H1 (cell line): Measurements from ENCODE around the gene AIRE. TPM values are rescaled to one million over a fixed set of nuclear protein-coding genes. Genes with fewer than 3 reads are reported as not detected.

Experiments used
- ATF3 ChIP-seq: IDR thresholded peaks from 2 replicates; pipeline ENCODE4 v1.6.1; 2011; ENCODE audit warnings: low read depth, mild to moderate bottlenecking, low read length; ENCODE audit not compliant: insufficient read depth
- BACH1 ChIP-seq: IDR thresholded peaks from 2 replicates; pipeline ENCODE4 v1.6.1; 2012; ENCODE audit warnings: low read length, improper control_type of control experiment
- BCL11A ChIP-seq, 2 experiments: IDR thresholded peaks; one replicate each; pipeline ENCODE4 v1.6.1; 2011; ENCODE audit warnings: low read depth in 2 of 2, low read length in 2 of 2, mild to moderate bottlenecking in 2 of 2
- CBX8 ChIP-seq: fragments of 300-800, 300-1000 bp; sonication (generic); IDR thresholded peaks from 2 replicates; pipeline ENCODE4 v1.7.1; 2016; ENCODE audit warnings: low read depth, low read length, borderline replicate concordance
- CEBPB ChIP-seq: IDR thresholded peaks from 2 replicates; pipeline ENCODE4 v1.6.1; 2012; ENCODE audit warnings: low read depth, low read length
- CREB1 ChIP-seq: IDR thresholded peaks from 2 replicates; pipeline ENCODE4 v1.6.1; 2012; ENCODE audit warnings: inconsistent platforms
- CTCF ChIP-seq, 3 experiments: IDR thresholded peaks; 1 replicate in 2 of 3; 2 replicates in 1 of 3; pipeline versions ENCODE4 v1.5.1 to v1.6.1; 2011; ENCODE audit warnings: low read length in 3 of 3, mild to moderate bottlenecking in 3 of 3, inconsistent platforms in 2 of 3, low read depth in 1 of 3, moderate library complexity in 1 of 3; ENCODE audit not compliant: insufficient read depth in 1 of 3; ENCODE audit errors: control extremely low read depth in 1 of 3
- GABPA ChIP-seq: IDR thresholded peaks from 2 replicates; pipeline ENCODE4 v1.6.1; 2011; ENCODE audit warnings: mild to moderate bottlenecking, low read length, moderate library complexity, borderline replicate concordance; ENCODE audit not compliant: insufficient read depth
- HDAC2 ChIP-seq, 2 experiments: fragments of 300-600 bp in 1 of 2; sonication (generic) in 1 of 2; IDR thresholded peaks; 2 replicates each; pipeline ENCODE4 v1.6.1; 2011 to 2012; ENCODE audit warnings: low read depth in 2 of 2, low read length in 2 of 2, mild to moderate bottlenecking in 2 of 2, moderate library complexity in 2 of 2, borderline replicate concordance in 1 of 2, inconsistent platforms in 1 of 2
- MAX ChIP-seq: IDR thresholded peaks from 2 replicates; pipeline ENCODE4 v1.6.1; 2012; ENCODE audit warnings: inconsistent platforms
- NRF1 ChIP-seq: IDR thresholded peaks from 2 replicates; pipeline ENCODE4 v1.6.1; 2011; ENCODE audit warnings: mild to moderate bottlenecking, low read depth, low read length, improper control_type of control experiment
- POLR2A ChIP-seq, 2 experiments: IDR thresholded peaks; 1 replicate in 1 of 2; 2 replicates in 1 of 2; pipeline ENCODE4 v1.6.1; 2011; ENCODE audit warnings: low read depth in 2 of 2, low read length in 2 of 2, mild to moderate bottlenecking in 2 of 2; ENCODE audit errors: control extremely low read depth in 1 of 2
- POLR2AphosphoS5 ChIP-seq: IDR thresholded peaks from 2 replicates; pipeline ENCODE4 v1.6.1; 2011; ENCODE audit warnings: low read depth, low read length
- RAD21 ChIP-seq, 2 experiments: IDR thresholded peaks in 1 of 2; conservative IDR thresholded peaks in 1 of 2; 2 replicates each; pipeline ENCODE4 v1.6.1; 2011; ENCODE audit warnings: low read depth in 2 of 2, low read length in 2 of 2, improper control_type of control experiment in 1 of 2, inconsistent platforms in 1 of 2, mild to moderate bottlenecking in 1 of 2, moderate library complexity in 1 of 2
- SAP30 ChIP-seq: fragments of 300-600 bp; sonication (generic); IDR thresholded peaks from 2 replicates; pipeline ENCODE4 v1.7.1; 2012; ENCODE audit warnings: low read length, moderate library complexity, mild to moderate bottlenecking, inconsistent platforms; ENCODE audit not compliant: insufficient read depth, insufficient replicate concordance
- SIN3A ChIP-seq, 2 experiments: IDR thresholded peaks in 1 of 2; conservative IDR thresholded peaks in 1 of 2; 2 replicates each; pipeline ENCODE4 v1.6.1; 2011 to 2012; ENCODE audit warnings: low read length in 2 of 2, improper control_type of control experiment in 1 of 2, low read depth in 1 of 2, mild to moderate bottlenecking in 1 of 2
- SP1 ChIP-seq: IDR thresholded peaks from 2 replicates; pipeline ENCODE4 v1.6.1; 2011; ENCODE audit warnings: low read depth, low read length
- SRF ChIP-seq: IDR thresholded peaks from 2 replicates; pipeline ENCODE4 v1.6.1; 2011; ENCODE audit warnings: mild to moderate bottlenecking, low read depth, low read length, moderate library complexity
- TAF1 ChIP-seq: IDR thresholded peaks from 2 replicates; pipeline ENCODE4 v1.6.1; 2011; ENCODE audit warnings: mild to moderate bottlenecking, low read depth, low read length
- polyA plus RNA-seq, 7 experiments: library from polyadenylated mRNA; depleted of rRNA in 3 of 7; stranded (reverse) in 5 of 7; unstranded in 2 of 7; fragments of >200 nt in 5 of 7; fragments of 200-250 nt in 2 of 7; gene quantifications; 1 replicate in 5 of 7; 2 replicates in 1 of 7; 4 replicates in 1 of 7; pipeline versions ENCODE4 v1.2.1 to v1.2.3, GENCODE V29; 2011 to 2013; ENCODE audit warnings: missing spikeins in 2 of 7, mixed read lengths in 2 of 7
- total RNA-seq: library from RNA; stranded (reverse); fragmentation: NEBNext Ultra II Directional; extraction: Animal tissue kit (Norgen Biotek cat#: 25700); gene quantifications from 2 replicates; pipeline ENCODE4 v1.2.1, GENCODE V29; 2021

Gene AIRE
- total and polyA plus RNA-seq, 2 of the 8 experiments (the other 6 are each of a cell fraction or from before 2014, with no cell fraction given), result 0.09 TPM; not detected in 1

- TF ChIP-seq BACH1 (no peak), NRF1 (no peak), HDAC2 (IDR thresholded peaks at IDR 0.05; ENCODE audit: borderline replicate concordance in 1 of 2, low read depth in 2 of 2, low read length in 2 of 2) (no peak), SP1 (no peak), SIN3A (conservative IDR thresholded peaks at IDR 0.05 in 1 of 2, IDR thresholded peaks at IDR 0.05 in 1 of 2; ENCODE audit: low read depth in 1 of 2, low read length in 2 of 2) (peak; percentile 18 to 75; a peak in 1 of 4 replicates), CTCF (IDR thresholded peaks at IDR 0.05; ENCODE audit: control extremely low read depth in 1 of 3, insufficient read depth in 1 of 3, low read depth in 1 of 3, low read length in 3 of 3) (peak in 2 of 3 experiments; percentile 40 to 45; a peak in 3 of 4 replicates), SAP30 (no peak), POLR2AphosphoS5 (no peak), ATF3 (no peak), BCL11A (IDR thresholded peaks at IDR 0.05; ENCODE audit: low read depth in 2 of 2, low read length in 2 of 2) (no peak), CREB1 (no peak), POLR2A (IDR thresholded peaks at IDR 0.05; ENCODE audit: control extremely low read depth in 1 of 2, low read depth in 2 of 2, low read length in 2 of 2) (0 out of 3 replicates have a peak, but pooled peaks of 1 of the 2 experiments have one; percentile 30), MAX (no peak; the same call in 1 of the 2 replicates), SRF (no peak), CEBPB (no peak), CBX8 (no peak), TAF1 (no peak), RAD21 (IDR thresholded peaks at IDR 0.05 in 1 of 2, conservative IDR thresholded peaks at IDR 0.05 in 1 of 2; ENCODE audit: low read depth in 2 of 2, low read length in 2 of 2) (peak; percentile 42 to 52), GABPA (no peak)
Measured at GRCh38 chr21:44337941-44338895, 52.5 kb downstream of the AIRE start (continued).
